Type B pancreatic cell (in vitro differentiated cells): Measurements from ENCODE around the gene KRT81. TPM values are rescaled to one million over a fixed set of nuclear protein-coding genes. Genes with fewer than 3 reads are reported as not detected.

Source experiments
- DNase-seq: peaks from one replicate; pipeline ENCODE4 v3.0.0; 2021; ENCODE audit warnings: mixed read lengths; ENCODE audit not compliant: unreplicated experiment; ENCODE audit errors: extremely low spot score
- H3K27ac Mint-ChIP-seq: 2 replicates; pipeline ENCODE4 v1.8.0; 2021; ENCODE audit warnings: mild to moderate bottlenecking, mixed read lengths
- H3K27me3 Mint-ChIP-seq: 2 replicates; pipeline ENCODE4 v1.8.0; 2021; ENCODE audit warnings: mixed read lengths
- H3K36me3 Mint-ChIP-seq: 2 replicates; pipeline ENCODE4 v1.8.0; 2021; ENCODE audit warnings: mixed read lengths
- H3K4me1 Mint-ChIP-seq: one replicate; pipeline ENCODE4 v1.8.0; 2021; ENCODE audit warnings: mixed read lengths; ENCODE audit not compliant: unreplicated experiment
- H3K4me3 Mint-ChIP-seq: 2 replicates; pipeline ENCODE4 v1.8.0; 2021; ENCODE audit warnings: mild to moderate bottlenecking, mixed read lengths
- H3K9me3 Mint-ChIP-seq: 2 replicates; pipeline ENCODE4 v1.8.0; 2021; ENCODE audit warnings: mixed read lengths
- CTCF ChIP-seq: fragments of 200-600 bp; sonication (generic); conservative IDR thresholded peaks from 2 replicates; pipeline ENCODE4 v1.5.0; 2021; ENCODE audit warnings: antibody characterized with exemption, mild to moderate bottlenecking
- total RNA-seq: library from RNA; stranded (reverse); gene quantifications from 2 replicates; pipeline ENCODE4 v1.2.1, GENCODE V29; 2021; ENCODE audit warnings: low replicate concordance

KRT81 gene
- total RNA-seq, 1 donor from 2014 or later: 0.31 TPM

- no peaks in the 10 kb centered on the region for H3K36me3 Mint-ChIP-seq
- H3K27ac Mint-ChIP-seq: no peak overlapping the region
- H3K27me3 Mint-ChIP-seq: peaks cover 11% of the 10 kb centered on the region
- TF ChIP-seq CTCF: no peak
- no peak for DNase-seq
- H3K4me3 Mint-ChIP-seq: no peak overlapping the region
- peaks cover 7% of the 10 kb centered on the region for H3K4me1 Mint-ChIP-seq
- no peaks in the 10 kb centered on the region for H3K9me3 Mint-ChIP-seq
Observed at GRCh38 chr12:52334185-52334584, 42.9 kb upstream of the KRT81 start.

GRCh38 chr12:52333321-52333720, 42.0 kb upstream of the KRT81 start:
- Mint-ChIP-seq H3K4me1 (peaks cover 7% of the 10 kb centered on the region), H3K4me3 (no peak overlapping the region), H3K36me3 (no peaks in the 10 kb centered on the region), H3K27ac (no peak overlapping the region), H3K9me3 (no peaks in the 10 kb centered on the region), H3K27me3 (peaks cover 14% of the 10 kb centered on the region)
- no peak for DNase-seq
- TF ChIP-seq CTCF: no peak

- Mint-ChIP-seq H3K9me3 (no peaks in the 10 kb centered on the region), H3K4me1 (peaks cover 7% of the 10 kb centered on the region), H3K27me3 (peaks cover 17% of the 10 kb centered on the region), H3K27ac (no peak overlapping the region), H3K4me3 (no peak overlapping the region), H3K36me3 (no peaks in the 10 kb centered on the region)
- TF ChIP-seq CTCF: no peak
- DNase-seq: no peak
Observed at GRCh38 chr12:52332381-52332780, 41.0 kb upstream of the KRT81 start.

GRCh38 chr12:52331833-52332232, 40.5 kb upstream of the KRT81 start:
- no peak for DNase-seq
- peak overlapping the region; percentile 3 for H3K27ac Mint-ChIP-seq
- peaks cover 7% of the 10 kb centered on the region for H3K4me1 Mint-ChIP-seq
- H3K36me3 Mint-ChIP-seq: no peaks in the 10 kb centered on the region
- no peak for TF ChIP-seq CTCF
- peaks cover 21% of the 10 kb centered on the region for H3K27me3 Mint-ChIP-seq
- no peaks in the 10 kb centered on the region for H3K9me3 Mint-ChIP-seq
- H3K4me3 Mint-ChIP-seq: no peak overlapping the region

- no peaks in the 10 kb centered on the region for H3K36me3 Mint-ChIP-seq
- H3K27ac Mint-ChIP-seq: no peak overlapping the region
- H3K4me1 Mint-ChIP-seq: peaks cover 7% of the 10 kb centered on the region
- H3K27me3 Mint-ChIP-seq: peaks cover 23% of the 10 kb centered on the region
- no peaks in the 10 kb centered on the region for H3K9me3 Mint-ChIP-seq
- DNase-seq: no peak
- no peak for TF ChIP-seq CTCF
- H3K4me3 Mint-ChIP-seq: no peak overlapping the region
Observed at GRCh38 chr12:52331039-52331438, 39.7 kb upstream of the KRT81 start.
